B cell (primary cell): ENCODE data around the gene SLC16A9. TPM values are rescaled to one million over a fixed set of nuclear protein-coding genes. Genes with fewer than 3 reads are reported as not detected.

ENCODE experiments used
- ATAC-seq: fragments of 200-7000 bp; cut with Tn5 transposase; one replicate; pipeline ENCODE4 v1.10.0; 2021; ENCODE audit warnings: low read depth, mild to moderate bottlenecking, moderate number of reproducible peaks, moderate library complexity
- CTCF ChIA-PET: fragments of 350-600 bp; sonication (Branson Sonifier 250); formaldehyde crosslinking; loops from one replicate; lab custom pipeline; 2021; ENCODE audit warnings: antibody characterized with exemption, inconsistent platforms; lab: Charles Lee
- POLR2A ChIA-PET: fragments of 350-600 bp; sonication (Branson Sonifier 250); formaldehyde crosslinking; loops from one replicate; lab custom pipeline; 2021; ENCODE audit warnings: antibody characterized with exemption; lab: Charles Lee
- DNase-seq: peaks from one replicate; pipeline ENCODE4 v3.0.0; 2013
- H2AFZ ChIP-seq: 2 replicates; pipeline ENCODE4 v1.6.1; 2012; ENCODE audit warnings: mild to moderate bottlenecking, low read depth, low read length; ENCODE audit not compliant: insufficient read depth, poor library complexity, severe bottlenecking
- H3K27ac ChIP-seq, 2 donors: 1 replicate in 1 of 2; 2 replicates in 1 of 2; pipeline ENCODE4 v1.5.1; 2012 to 2013; ENCODE audit warnings: low read length in 2 of 2, mild to moderate bottlenecking in 2 of 2, moderate library complexity in 1 of 2
- H3K27me3 ChIP-seq, 4 experiments: fragments of 200-600 bp in 1 of 4; sonication (generic) in 1 of 4; replicated peaks in 1 of 4; 1 replicate in 2 of 4; 2 replicates in 2 of 4; pipeline versions ENCODE4 v1.6.1 to v1.7.0; 2013 to 2016; ENCODE audit warnings: low read length in 3 of 4, mild to moderate bottlenecking in 2 of 4, mixed read lengths in 1 of 4, moderate library complexity in 1 of 4; ENCODE audit not compliant: insufficient read depth in 4 of 4, control insufficient read depth in 3 of 4; ENCODE audit errors: control extremely low read depth in 1 of 4
- H3K36me3 ChIP-seq, 2 experiments: replicated peaks in 1 of 2; 1 replicate in 1 of 2; 2 replicates in 1 of 2; pipeline versions ENCODE4 v1.6.1 to v1.7.1; 2013; ENCODE audit warnings: low read length in 1 of 2; ENCODE audit not compliant: insufficient read depth in 2 of 2, control insufficient read depth in 1 of 2; ENCODE audit errors: control extremely low read depth in 1 of 2, extremely low read depth in 1 of 2
- H3K4me1 ChIP-seq, 2 donors: fragments of 200-600 bp in 1 of 2; sonication (generic) in 1 of 2; 1 replicate in 1 of 2; 2 replicates in 1 of 2; pipeline versions ENCODE4 v1.5.1 to v1.6.1; 2013 to 2017; ENCODE audit warnings: low read length in 2 of 2; ENCODE audit not compliant: control insufficient read depth in 2 of 2, insufficient read depth in 2 of 2
- H3K4me2 ChIP-seq: replicated peaks from 2 replicates; pipeline ENCODE3; 2012; ENCODE audit warnings: mild to moderate bottlenecking, low read depth, low read length; ENCODE audit not compliant: poor library complexity, severe bottlenecking
- H3K4me3 ChIP-seq, 5 experiments: fragments of 200-600 bp in 1 of 5; sonication (generic) in 1 of 5; 1 replicate in 3 of 5; 2 replicates in 2 of 5; pipeline versions ENCODE4 v1.5.1 to v1.7.0; 2011 to 2016; ENCODE audit warnings: low read length in 4 of 5, mild to moderate bottlenecking in 4 of 5, low read depth in 2 of 5, control low read depth in 1 of 5, moderate library complexity in 1 of 5; ENCODE audit not compliant: insufficient read depth in 1 of 5; ENCODE audit errors: control extremely low read depth in 1 of 5, extremely low read depth in 1 of 5
- H3K79me2 ChIP-seq: fragments of 200-600 bp; sonication (generic); one replicate; pipeline ENCODE4 v1.6.0; 2016; ENCODE audit warnings: low read length; ENCODE audit not compliant: control insufficient read depth, insufficient read depth
- H3K9ac ChIP-seq: fragments of 200-600 bp; sonication (generic); 2 replicates; pipeline ENCODE4 v1.6.1; 2017; ENCODE audit warnings: mild to moderate bottlenecking, low read length, moderate library complexity
- H3K9me3 ChIP-seq, 3 donors: one replicate each; pipeline versions ENCODE4 v1.6.1 to v1.7.1; 2013; ENCODE audit warnings: low read length in 2 of 3; ENCODE audit not compliant: control insufficient read depth in 2 of 3, insufficient read depth in 1 of 3; ENCODE audit errors: control extremely low read depth in 1 of 3
- H4K20me1 ChIP-seq: 2 replicates; pipeline ENCODE4 v1.6.0; 2012; ENCODE audit warnings: mild to moderate bottlenecking, low read length; ENCODE audit not compliant: insufficient read depth, control insufficient read depth, poor library complexity, severe bottlenecking
- H3K27ac Mint-ChIP-seq: one replicate; pipeline ENCODE4 v1.8.0; 2021; ENCODE audit warnings: mixed read lengths
- H3K27me3 Mint-ChIP-seq: one replicate; pipeline ENCODE4 v1.8.0; 2021; ENCODE audit warnings: mixed read lengths
- H3K4me1 Mint-ChIP-seq: one replicate; pipeline ENCODE4 v1.8.0; 2021; ENCODE audit warnings: mixed read lengths
- H3K4me3 Mint-ChIP-seq: one replicate; pipeline ENCODE4 v1.8.0; 2021; ENCODE audit warnings: mixed read lengths
- H3K9me3 Mint-ChIP-seq: one replicate; pipeline ENCODE4 v1.8.0; 2022; ENCODE audit warnings: mixed read lengths; ENCODE audit not compliant: insufficient read depth
- EZH2 ChIP-seq: IDR thresholded peaks from 2 replicates; pipeline ENCODE4 v1.6.1; 2012; ENCODE audit warnings: borderline replicate concordance, low read depth, mild to moderate bottlenecking, moderate library complexity, low read length; ENCODE audit not compliant: insufficient read depth, poor library complexity, severe bottlenecking
- WGBS: methylation state at CpG from one replicate; pipeline ENCODE4 v1.1.5; 2013; ENCODE audit warnings: missing lambda C conversion rate; ENCODE audit not compliant: insufficient coverage; 5-methylcytosine and 5-hydroxymethylcytosine counted together
- intact Hi-C: fragments of 100-400 bp; cut with micrococcal nuclease; formaldehyde crosslinking; loops from one replicate; pipeline ENCODE4 v1.10.0; 2022
- polyA plus RNA-seq: library from polyadenylated mRNA; depleted of rRNA; stranded (reverse); fragments of >200 nt; gene quantifications from 2 replicates; pipeline ENCODE4 v1.2.3, GENCODE V29; 2012
- total RNA-seq, 2 donors: library from RNA; stranded (reverse); fragments of 120-200 nt in 1 of 2; gene quantifications; 1 replicate in 1 of 2; 2 replicates in 1 of 2; pipeline versions ENCODE4 v1.2.3 to v1.2.4, GENCODE V29; 2013 to 2022
- TF ChIP-seq, protein P1 (sequence below): fragments of 200-600 bp; IDR thresholded peaks from one replicate; pipeline ENCODE4 v1.8.0; 2022; ENCODE audit warnings: antibody characterized with exemption, mild to moderate bottlenecking

SLC16A9 gene
- total and polyA plus RNA-seq, 2 donors (not counting 1 experiment from before 2014, with no cell fraction given) = 0.04 TPM; not detected in 1

DNA sequence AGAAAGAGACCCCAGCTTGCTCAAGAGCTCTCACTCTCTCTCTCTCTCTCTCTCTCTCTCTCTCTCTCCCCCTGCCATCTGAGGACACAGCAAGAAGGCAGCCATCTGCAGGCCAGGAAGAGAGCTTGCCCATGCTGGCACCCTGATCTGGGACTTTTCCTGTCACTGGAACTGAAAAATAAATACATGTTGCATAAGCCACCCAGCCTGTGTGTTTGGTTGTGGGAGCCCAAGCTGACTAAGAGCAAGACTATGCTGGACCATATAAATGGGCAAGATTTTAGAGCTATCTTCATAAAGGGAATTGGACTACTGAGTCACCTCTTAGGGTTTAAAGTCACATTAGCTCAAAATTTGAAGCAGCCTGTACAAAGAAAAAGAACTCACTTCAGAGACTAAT is 98.6 kb downstream of the SLC16A9 start:
- TF ChIP-seq, protein P1, sequence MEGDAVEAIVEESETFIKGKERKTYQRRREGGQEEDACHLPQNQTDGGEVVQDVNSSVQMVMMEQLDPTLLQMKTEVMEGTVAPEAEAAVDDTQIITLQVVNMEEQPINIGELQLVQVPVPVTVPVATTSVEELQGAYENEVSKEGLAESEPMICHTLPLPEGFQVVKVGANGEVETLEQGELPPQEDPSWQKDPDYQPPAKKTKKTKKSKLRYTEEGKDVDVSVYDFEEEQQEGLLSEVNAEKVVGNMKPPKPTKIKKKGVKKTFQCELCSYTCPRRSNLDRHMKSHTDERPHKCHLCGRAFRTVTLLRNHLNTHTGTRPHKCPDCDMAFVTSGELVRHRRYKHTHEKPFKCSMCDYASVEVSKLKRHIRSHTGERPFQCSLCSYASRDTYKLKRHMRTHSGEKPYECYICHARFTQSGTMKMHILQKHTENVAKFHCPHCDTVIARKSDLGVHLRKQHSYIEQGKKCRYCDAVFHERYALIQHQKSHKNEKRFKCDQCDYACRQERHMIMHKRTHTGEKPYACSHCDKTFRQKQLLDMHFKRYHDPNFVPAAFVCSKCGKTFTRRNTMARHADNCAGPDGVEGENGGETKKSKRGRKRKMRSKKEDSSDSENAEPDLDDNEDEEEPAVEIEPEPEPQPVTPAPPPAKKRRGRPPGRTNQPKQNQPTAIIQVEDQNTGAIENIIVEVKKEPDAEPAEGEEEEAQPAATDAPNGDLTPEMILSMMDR = no peak
- no peak for TF ChIP-seq EZH2
- no peaks in the 10 kb centered on the region for H3K9me3 ChIP-seq
- H3K4me2 ChIP-seq = no peak overlapping the region
- no peak overlapping the region for H3K4me3 ChIP-seq
- no peaks in the 10 kb centered on the region for H3K4me1 ChIP-seq
- Mint-ChIP-seq H3K9me3 (no peaks in the 10 kb centered on the region), H3K4me3 (no peak overlapping the region), H3K27me3 (peaks cover 27% of the 10 kb centered on the region), H3K4me1 (no peaks in the 10 kb centered on the region), H3K27ac (no peak overlapping the region)
- no peaks in the 10 kb centered on the region for H4K20me1 ChIP-seq
- peaks cover 0 to 3% (median 0%) of the 10 kb centered on the region in 4 experiments for H3K27me3 ChIP-seq
- intact Hi-C loops = no loop called here
- no peaks in the 10 kb centered on the region for H3K36me3 ChIP-seq
- H3K27ac ChIP-seq = no peak overlapping the region
- H3K9ac ChIP-seq = no peak overlapping the region
- ChIA-PET POLR2A (no interaction called here), CTCF (interaction anchor here (1.0 kb wide), 1 partner anchor 214 kb away, joined by 3 read pairs; no protein-coding TSS in a partner anchor)
- no peak for ATAC-seq
- no peaks in the 10 kb centered on the region for H3K79me2 ChIP-seq
- H2AFZ ChIP-seq = no peak overlapping the region
- DNase-seq = no peak

DNA sequence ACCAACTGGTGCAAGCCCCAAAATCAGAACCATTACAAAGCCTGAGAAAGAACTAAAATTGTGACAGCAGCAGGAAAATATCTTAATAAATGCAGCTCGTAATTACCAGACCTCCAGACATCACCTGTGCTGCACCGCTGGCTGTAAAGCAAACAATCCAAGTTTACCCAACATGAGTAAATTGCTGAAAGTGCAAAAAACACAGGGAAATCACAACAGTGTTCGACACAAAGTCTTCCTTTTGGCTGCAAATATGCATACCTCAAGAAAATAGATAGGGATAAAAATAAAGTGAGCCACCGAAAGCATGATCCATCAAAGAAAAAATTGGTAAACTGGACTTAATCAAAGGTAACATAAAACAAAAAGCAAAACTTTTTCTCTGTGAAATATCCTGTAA is 101.7 kb downstream of the SLC16A9 start:
- Histone ChIP-seq H4K20me1 (no peaks in the 10 kb centered on the region), H3K4me1 (no peaks in the 10 kb centered on the region), H3K36me3 (no peaks in the 10 kb centered on the region), H3K27ac (no peak overlapping the region), H3K79me2 (no peaks in the 10 kb centered on the region), H3K27me3 (peaks cover 0 to 3% (median 0%) of the 10 kb centered on the region in 4 experiments), H3K9me3 (no peaks in the 10 kb centered on the region), H3K4me2 (no peak overlapping the region), H2AFZ (no peak overlapping the region), H3K4me3 (no peak overlapping the region), H3K9ac (no peak overlapping the region)
- 94% methylated on average over 2 of the region's 4 CpGs for WGBS
- ChIA-PET CTCF (no interaction called here), POLR2A (no interaction called here)
- TF ChIP-seq, protein P1 = no peak
- no peak for TF ChIP-seq EZH2
- Mint-ChIP-seq H3K27ac (no peak overlapping the region), H3K4me1 (no peaks in the 10 kb centered on the region), H3K9me3 (no peaks in the 10 kb centered on the region), H3K27me3 (peaks cover 23% of the 10 kb centered on the region), H3K4me3 (no peak overlapping the region)
- DNase-seq (no peak), ATAC-seq (no peak)
- intact Hi-C loops = no loop called here
